Astrocyte (in vitro differentiated cells and primary cell): ENCODE results near the gene AARSD1. TPM values are rescaled to one million over a fixed set of nuclear protein-coding genes. Genes with fewer than 3 reads are reported as not detected.
"Not testable (repeated sequence)": the region's sequence is repeated elsewhere in the genome, so short reads cannot be mapped to it uniquely, and the experiment has no call there.

Experiments used
- DNase-seq: peaks from one replicate; pipeline ENCODE4 v3.0.0-alpha.2; 2010; ENCODE audit warnings: low read depth
- FAIRE-seq: peaks from 2 replicates; lab custom pipeline; 2011; peaks lifted over from hg19 to GRCh38; lab: Jason Lieb, UNC
- H2AFZ ChIP-seq: 2 replicates; pipeline ENCODE4 v1.6.0; 2012; ENCODE audit warnings: low read depth, low read length, inconsistent platforms
- H3K27ac ChIP-seq: 2 replicates; pipeline ENCODE4 v1.5.1; 2011; ENCODE audit warnings: low read depth, low read length, inconsistent platforms
- H3K27me3 ChIP-seq: 2 replicates; pipeline ENCODE4 v1.6.0; 2011; ENCODE audit warnings: low read length, inconsistent platforms; ENCODE audit not compliant: insufficient read depth
- H3K36me3 ChIP-seq: 2 replicates; pipeline ENCODE4 v1.5.1; 2011; ENCODE audit warnings: low read length, inconsistent platforms; ENCODE audit not compliant: insufficient read depth
- H3K4me1 ChIP-seq: 2 replicates; pipeline ENCODE4 v1.5.1; 2011; ENCODE audit warnings: low read length, inconsistent platforms; ENCODE audit not compliant: insufficient read depth
- H3K4me2 ChIP-seq: 2 replicates; pipeline ENCODE4 v1.6.0; 2012; ENCODE audit warnings: low read length, inconsistent platforms
- H3K4me3 ChIP-seq: 2 replicates; pipeline ENCODE4 v1.5.1; 2011; ENCODE audit warnings: low read depth, mild to moderate bottlenecking, low read length, inconsistent platforms; ENCODE audit not compliant: insufficient read depth
- H3K79me2 ChIP-seq: 2 replicates; pipeline ENCODE4 v1.6.0; 2012; ENCODE audit warnings: mild to moderate bottlenecking, low read length, inconsistent platforms; ENCODE audit not compliant: insufficient read depth
- H3K9ac ChIP-seq: 2 replicates; pipeline ENCODE4 v1.6.0; 2012; ENCODE audit warnings: mild to moderate bottlenecking, low read length, inconsistent platforms
- H3K9me3 ChIP-seq: 2 replicates; pipeline ENCODE4 v1.5.1; 2012; ENCODE audit warnings: low read depth, mild to moderate bottlenecking, low read length, inconsistent platforms; ENCODE audit not compliant: insufficient read depth
- H4K20me1 ChIP-seq: 2 replicates; pipeline ENCODE4 v1.6.0; 2012; ENCODE audit warnings: low read length, inconsistent platforms; ENCODE audit not compliant: insufficient read depth
- H3K27ac Mint-ChIP-seq: one replicate; pipeline ENCODE4 v1.8.0; 2021; ENCODE audit warnings: mild to moderate bottlenecking, mixed read lengths; ENCODE audit not compliant: unreplicated experiment
- H3K27me3 Mint-ChIP-seq: one replicate; pipeline ENCODE4 v1.8.0; 2021; ENCODE audit warnings: low read depth, mixed read lengths; ENCODE audit not compliant: unreplicated experiment
- H3K36me3 Mint-ChIP-seq: one replicate; pipeline ENCODE4 v1.8.0; 2021; ENCODE audit warnings: low read depth, mixed read lengths; ENCODE audit not compliant: unreplicated experiment
- H3K4me1 Mint-ChIP-seq: one replicate; pipeline ENCODE4 v1.8.0; 2021; ENCODE audit warnings: low read depth, mixed read lengths; ENCODE audit not compliant: unreplicated experiment
- H3K4me3 Mint-ChIP-seq: one replicate; pipeline ENCODE4 v1.8.0; 2021; ENCODE audit warnings: mild to moderate bottlenecking, moderate library complexity, mixed read lengths; ENCODE audit not compliant: unreplicated experiment
- H3K9me3 Mint-ChIP-seq: one replicate; pipeline ENCODE4 v1.8.0; 2021; ENCODE audit warnings: mild to moderate bottlenecking, mixed read lengths; ENCODE audit not compliant: unreplicated experiment
- CTCF ChIP-seq: IDR thresholded peaks from 2 replicates; pipeline ENCODE4 v1.5.1; 2011; ENCODE audit warnings: low read depth, mild to moderate bottlenecking, inconsistent platforms, low read length, moderate library complexity; ENCODE audit not compliant: insufficient read depth
- EZH2 ChIP-seq: IDR thresholded peaks from 2 replicates; pipeline ENCODE4 v1.6.1; 2012; ENCODE audit warnings: mild to moderate bottlenecking, low read length, inconsistent platforms; ENCODE audit not compliant: insufficient read depth
- total RNA-seq: library from RNA; stranded (reverse); gene quantifications from 2 replicates; pipeline ENCODE4 v1.2.1, GENCODE V29; 2021

Gene AARSD1
- total RNA-seq, 1 donor from 2014 or later, result 42.8 TPM

GRCh38 chr17:42928714-42929496 is 35.3 kb downstream of the AARSD1 start:
- Histone ChIP-seq H3K27me3 (peaks cover 6% of the 10 kb centered on the region), H3K4me3 (no peak overlapping the region), H3K4me2 (peak overlapping the region; percentile 62), H2AFZ (peak overlapping the region; percentile 62), H3K36me3 (no peaks in the 10 kb centered on the region), H3K27ac (no peak overlapping the region), H4K20me1 (no peaks in the 10 kb centered on the region), H3K4me1 (peaks cover 9% of the 10 kb centered on the region), H3K9ac (no peak overlapping the region), H3K9me3 (no peaks in the 10 kb centered on the region), H3K79me2 (no peaks in the 10 kb centered on the region)
- FAIRE-seq, result no peak
- Mint-ChIP-seq H3K4me1 (peaks cover 7% of the 10 kb centered on the region), H3K27ac (peak overlapping the region; percentile 75), H3K4me3 (no peak overlapping the region), H3K9me3 (no peaks in the 10 kb centered on the region), H3K36me3 (peaks cover 2% of the 10 kb centered on the region), H3K27me3 (peaks cover 6% of the 10 kb centered on the region)
- peak; percentile 74 for DNase-seq
- TF ChIP-seq CTCF (peak; percentile 57), EZH2 (no peak)

GRCh38 chr17:42924891-42925290 is 39.4 kb downstream of the AARSD1 start:
- Histone ChIP-seq H2AFZ (no peak overlapping the region), H3K9ac (no peak overlapping the region), H3K9me3 (no peaks in the 10 kb centered on the region), H3K79me2 (no peaks in the 10 kb centered on the region), H4K20me1 (no peaks in the 10 kb centered on the region), H3K27ac (no peak overlapping the region), H3K4me1 (peaks cover 9% of the 10 kb centered on the region), H3K36me3 (no peaks in the 10 kb centered on the region), H3K27me3 (peaks cover 23% of the 10 kb centered on the region), H3K4me2 (no peak overlapping the region), H3K4me3 (no peak overlapping the region)
- Mint-ChIP-seq H3K4me3 (no peak overlapping the region), H3K36me3 (no peaks in the 10 kb centered on the region), H3K9me3 (no peaks in the 10 kb centered on the region), H3K27ac (no peak overlapping the region), H3K4me1 (peaks cover 8% of the 10 kb centered on the region), H3K27me3 (peaks cover 6% of the 10 kb centered on the region)
- FAIRE-seq (no peak), DNase-seq (no peak)
- no peak for TF ChIP-seq CTCF
- TF ChIP-seq EZH2, result no peak

- H3K27me3 ChIP-seq, result peaks cover 29% of the 10 kb centered on the region
- not testable (repeated sequence) for H3K4me2 ChIP-seq, DNase-seq, H3K27me3 Mint-ChIP-seq, H3K79me2 ChIP-seq, H3K9me3 Mint-ChIP-seq, H3K27ac Mint-ChIP-seq, H3K36me3 ChIP-seq, H3K9me3 ChIP-seq, FAIRE-seq, H3K9ac ChIP-seq, H3K36me3 Mint-ChIP-seq, H3K4me3 Mint-ChIP-seq, H2AFZ ChIP-seq, H4K20me1 ChIP-seq, H3K4me3 ChIP-seq, H3K4me1 Mint-ChIP-seq, H3K27ac ChIP-seq, H3K4me1 ChIP-seq
Observed at GRCh38 chr17:42923472-42923871, 40.8 kb downstream of the AARSD1 start.
